Measurements from ENCODE around the gene ETV6.

Gene ETV6

GRCh38 chr12:11717519-11717961 lies 68.1 kb downstream of the ETV6 start:
- no peak for DNase-seq

- DNase-seq, result no peak
Measured at GRCh38 chr12:11718105-11718504, 68.6 kb downstream of the ETV6 start.

- DNase-seq, result no peak
Measured at GRCh38 chr12:11718768-11719253, 69.3 kb downstream of the ETV6 start.

GRCh38 chr12:11719678-11720099 lies 70.2 kb downstream of the ETV6 start:
- no peak for DNase-seq

- DNase-seq, result no peak
Measured at GRCh38 chr12:11722071-11722470, 72.6 kb downstream of the ETV6 start.

GRCh38 chr12:11722578-11723138 lies 73.2 kb downstream of the ETV6 start:
- DNase-seq, result no peak

GRCh38 chr12:11723993-11724392 lies 74.5 kb downstream of the ETV6 start:
- DNase-seq, result no peak

GRCh38 chr12:11724888-11725311 lies 75.4 kb downstream of the ETV6 start:
- DNase-seq, result no peak

- no peak for DNase-seq
Measured at GRCh38 chr12:11725686-11726085, 76.2 kb downstream of the ETV6 start.

- DNase-seq, result no peak
Measured at GRCh38 chr12:11726659-11727058, 77.2 kb downstream of the ETV6 start.

GRCh38 chr12:11727133-11727664 lies 77.7 kb downstream of the ETV6 start:
- DNase-seq, result no peak

- DNase-seq, result no peak
Measured at GRCh38 chr12:11728154-11728755, 78.8 kb downstream of the ETV6 start.

GRCh38 chr12:11729008-11729407 lies 79.5 kb downstream of the ETV6 start:
- no peak for DNase-seq

- DNase-seq, result no peak
Measured at GRCh38 chr12:11729439-11730150, 80.1 kb downstream of the ETV6 start.

GRCh38 chr12:11730299-11731041 lies 81.0 kb downstream of the ETV6 start:
- DNase-seq, result no peak

GRCh38 chr12:11731042-11731357 lies 81.5 kb downstream of the ETV6 start:
- no peak for DNase-seq

GRCh38 chr12:11731455-11731854 lies 82.0 kb downstream of the ETV6 start:
- DNase-seq, result no peak

GRCh38 chr12:11732023-11732422 lies 82.5 kb downstream of the ETV6 start:
- DNase-seq, result no peak

GRCh38 chr12:11732715-11733114 lies 83.2 kb downstream of the ETV6 start:
- no peak for DNase-seq

- no peak for DNase-seq
Measured at GRCh38 chr12:11734580-11735180, 85.2 kb downstream of the ETV6 start.

GRCh38 chr12:11738450-11738849 lies 89.0 kb downstream of the ETV6 start:
- DNase-seq, result no peak

- no peak for DNase-seq
Measured at GRCh38 chr12:11739980-11740577, 90.6 kb downstream of the ETV6 start.
